Measurements from ENCODE around the gene RALGPS1.

GRCh38 chr9:127089631-127090081, 175.1 kb downstream of the RALGPS1 start:
- TF ChIP-seq NFE2L1 (CRISPR knock-in tag; IDR thresholded peaks at IDR 0.05; ENCODE audit: borderline replicate concordance) = no peak
- TF ChIP-seq, protein P1, sequence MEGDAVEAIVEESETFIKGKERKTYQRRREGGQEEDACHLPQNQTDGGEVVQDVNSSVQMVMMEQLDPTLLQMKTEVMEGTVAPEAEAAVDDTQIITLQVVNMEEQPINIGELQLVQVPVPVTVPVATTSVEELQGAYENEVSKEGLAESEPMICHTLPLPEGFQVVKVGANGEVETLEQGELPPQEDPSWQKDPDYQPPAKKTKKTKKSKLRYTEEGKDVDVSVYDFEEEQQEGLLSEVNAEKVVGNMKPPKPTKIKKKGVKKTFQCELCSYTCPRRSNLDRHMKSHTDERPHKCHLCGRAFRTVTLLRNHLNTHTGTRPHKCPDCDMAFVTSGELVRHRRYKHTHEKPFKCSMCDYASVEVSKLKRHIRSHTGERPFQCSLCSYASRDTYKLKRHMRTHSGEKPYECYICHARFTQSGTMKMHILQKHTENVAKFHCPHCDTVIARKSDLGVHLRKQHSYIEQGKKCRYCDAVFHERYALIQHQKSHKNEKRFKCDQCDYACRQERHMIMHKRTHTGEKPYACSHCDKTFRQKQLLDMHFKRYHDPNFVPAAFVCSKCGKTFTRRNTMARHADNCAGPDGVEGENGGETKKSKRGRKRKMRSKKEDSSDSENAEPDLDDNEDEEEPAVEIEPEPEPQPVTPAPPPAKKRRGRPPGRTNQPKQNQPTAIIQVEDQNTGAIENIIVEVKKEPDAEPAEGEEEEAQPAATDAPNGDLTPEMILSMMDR (CRISPR knock-in tag; IDR thresholded peaks at IDR 0.05) = no peak
- no peak for TF ChIP-seq IKZF4 (CRISPR knock-in tag; IDR thresholded peaks at IDR 0.05; ENCODE audit: borderline replicate concordance, low read depth, not compliant biosample characterization)

Data from HepG2 (cell line).